ENCODE data around the gene MEGF11.

MEGF11 gene

DNA sequence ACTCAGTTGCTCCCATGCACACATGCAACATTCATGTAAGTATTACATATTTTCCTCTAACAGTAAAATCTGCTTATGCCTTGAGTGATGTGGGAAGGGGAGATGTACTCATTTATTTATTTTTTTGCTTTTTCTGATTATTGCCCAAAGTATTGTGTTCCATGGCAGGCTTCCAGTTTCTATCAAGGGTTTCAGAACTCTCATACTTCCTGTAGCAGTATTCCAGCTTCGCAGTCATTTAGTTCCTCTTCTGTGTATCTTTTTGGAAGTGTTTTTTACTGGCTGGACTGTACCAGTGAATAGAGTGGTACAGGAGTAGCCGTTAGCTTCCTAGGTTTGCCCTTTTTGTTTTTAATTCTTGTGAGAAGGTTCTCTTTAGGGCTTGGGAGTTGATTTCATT is 357.3 kb downstream of the MEGF11 start (continued):
- TF ChIP-seq, protein P1, sequence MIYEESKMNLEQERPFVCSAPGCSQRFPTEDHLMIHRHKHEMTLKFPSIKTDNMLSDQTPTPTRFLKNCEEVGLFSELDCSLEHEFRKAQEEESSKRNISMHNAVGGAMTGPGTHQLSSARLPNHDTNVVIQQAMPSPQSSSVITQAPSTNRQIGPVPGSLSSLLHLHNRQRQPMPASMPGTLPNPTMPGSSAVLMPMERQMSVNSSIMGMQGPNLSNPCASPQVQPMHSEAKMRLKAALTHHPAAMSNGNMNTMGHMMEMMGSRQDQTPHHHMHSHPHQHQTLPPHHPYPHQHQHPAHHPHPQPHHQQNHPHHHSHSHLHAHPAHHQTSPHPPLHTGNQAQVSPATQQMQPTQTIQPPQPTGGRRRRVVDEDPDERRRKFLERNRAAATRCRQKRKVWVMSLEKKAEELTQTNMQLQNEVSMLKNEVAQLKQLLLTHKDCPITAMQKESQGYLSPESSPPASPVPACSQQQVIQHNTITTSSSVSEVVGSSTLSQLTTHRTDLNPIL (CRISPR knock-in tag; IDR thresholded peaks at IDR 0.05; ENCODE audit: low read depth): no peak
- TF ChIP-seq PPARA (CRISPR knock-in tag; IDR thresholded peaks at IDR 0.05; ENCODE audit: borderline replicate concordance) (no peak), BACH2 (CRISPR knock-in tag; IDR thresholded peaks at IDR 0.05; ENCODE audit: borderline replicate concordance) (no peak)

DNA sequence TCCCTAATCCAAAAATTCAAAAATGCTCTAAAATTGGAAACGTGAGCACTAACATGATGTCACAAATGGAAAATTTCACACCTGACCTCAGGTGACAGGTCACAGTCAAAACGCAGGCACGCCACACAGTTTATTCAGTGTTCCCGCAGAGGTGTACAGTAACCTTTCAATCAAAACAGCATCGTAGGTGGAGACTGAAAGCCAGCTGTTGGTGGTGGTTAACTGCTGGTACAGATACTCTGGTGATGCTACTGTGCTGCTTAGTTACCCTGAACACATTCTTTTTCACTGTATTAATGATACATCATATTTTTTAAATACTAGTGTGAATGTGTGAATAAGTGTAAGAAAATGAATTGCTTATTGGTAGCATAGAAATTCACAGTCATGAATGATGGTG is 360.5 kb downstream of the MEGF11 start:
- TF ChIP-seq OSR1 (CRISPR knock-in tag; IDR thresholded peaks at IDR 0.05) (no peak), ZFP3 (CRISPR knock-in tag; IDR thresholded peaks at IDR 0.05) (no peak), TOX (CRISPR knock-in tag; IDR thresholded peaks at IDR 0.05; ENCODE audit: borderline replicate concordance) (no peak), ZNF70 (CRISPR knock-in tag; IDR thresholded peaks at IDR 0.05) (no peak), ISL1 (CRISPR knock-in tag; IDR thresholded peaks at IDR 0.05) (no peak), TCF4 (CRISPR knock-in tag; IDR thresholded peaks at IDR 0.05; ENCODE audit: borderline replicate concordance) (no peak), ARNTL (CRISPR knock-in tag; IDR thresholded peaks at IDR 0.05; ENCODE audit: borderline replicate concordance, low read depth) (no peak), ZNF8 (CRISPR knock-in tag; IDR thresholded peaks at IDR 0.05) (no peak), ZC3H10 (CRISPR knock-in tag; IDR thresholded peaks at IDR 0.05) (no peak), BACH2 (CRISPR knock-in tag; IDR thresholded peaks at IDR 0.05; ENCODE audit: borderline replicate concordance) (no peak), SNAI2 (CRISPR knock-in tag; IDR thresholded peaks at IDR 0.05) (no peak), CSDC2 (CRISPR knock-in tag; IDR thresholded peaks at IDR 0.05) (no peak), RARB (CRISPR knock-in tag; IDR thresholded peaks at IDR 0.05) (no peak), GLIS3 (CRISPR knock-in tag; IDR thresholded peaks at IDR 0.05) (no peak), ZNF565 (CRISPR knock-in tag; conservative IDR thresholded peaks at IDR 0.05; ENCODE audit: low read depth) (no peak), ZFP30 (CRISPR knock-in tag; IDR thresholded peaks at IDR 0.05) (no peak)
- TF ChIP-seq, protein P2, sequence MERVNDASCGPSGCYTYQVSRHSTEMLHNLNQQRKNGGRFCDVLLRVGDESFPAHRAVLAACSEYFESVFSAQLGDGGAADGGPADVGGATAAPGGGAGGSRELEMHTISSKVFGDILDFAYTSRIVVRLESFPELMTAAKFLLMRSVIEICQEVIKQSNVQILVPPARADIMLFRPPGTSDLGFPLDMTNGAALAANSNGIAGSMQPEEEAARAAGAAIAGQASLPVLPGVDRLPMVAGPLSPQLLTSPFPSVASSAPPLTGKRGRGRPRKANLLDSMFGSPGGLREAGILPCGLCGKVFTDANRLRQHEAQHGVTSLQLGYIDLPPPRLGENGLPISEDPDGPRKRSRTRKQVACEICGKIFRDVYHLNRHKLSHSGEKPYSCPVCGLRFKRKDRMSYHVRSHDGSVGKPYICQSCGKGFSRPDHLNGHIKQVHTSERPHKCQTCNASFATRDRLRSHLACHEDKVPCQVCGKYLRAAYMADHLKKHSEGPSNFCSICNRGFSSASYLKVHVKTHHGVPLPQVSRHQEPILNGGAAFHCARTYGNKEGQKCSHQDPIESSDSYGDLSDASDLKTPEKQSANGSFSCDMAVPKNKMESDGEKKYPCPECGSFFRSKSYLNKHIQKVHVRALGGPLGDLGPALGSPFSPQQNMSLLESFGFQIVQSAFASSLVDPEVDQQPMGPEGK (CRISPR knock-in tag; IDR thresholded peaks at IDR 0.05; ENCODE audit: borderline replicate concordance): no peak
- TF ChIP-seq, protein P3, sequence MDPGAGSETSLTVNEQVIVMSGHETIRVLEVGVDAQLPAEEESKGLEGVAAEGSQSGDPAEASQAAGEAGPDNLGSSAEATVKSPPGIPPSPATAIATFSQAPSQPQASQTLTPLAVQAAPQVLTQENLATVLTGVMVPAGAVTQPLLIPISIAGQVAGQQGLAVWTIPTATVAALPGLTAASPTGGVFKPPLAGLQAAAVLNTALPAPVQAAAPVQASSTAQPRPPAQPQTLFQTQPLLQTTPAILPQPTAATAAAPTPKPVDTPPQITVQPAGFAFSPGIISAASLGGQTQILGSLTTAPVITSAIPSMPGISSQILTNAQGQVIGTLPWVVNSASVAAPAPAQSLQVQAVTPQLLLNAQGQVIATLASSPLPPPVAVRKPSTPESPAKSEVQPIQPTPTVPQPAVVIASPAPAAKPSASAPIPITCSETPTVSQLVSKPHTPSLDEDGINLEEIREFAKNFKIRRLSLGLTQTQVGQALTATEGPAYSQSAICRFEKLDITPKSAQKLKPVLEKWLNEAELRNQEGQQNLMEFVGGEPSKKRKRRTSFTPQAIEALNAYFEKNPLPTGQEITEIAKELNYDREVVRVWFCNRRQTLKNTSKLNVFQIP (CRISPR knock-in tag; IDR thresholded peaks at IDR 0.05; ENCODE audit: borderline replicate concordance, low read depth): no peak
- TF ChIP-seq, protein P4, sequence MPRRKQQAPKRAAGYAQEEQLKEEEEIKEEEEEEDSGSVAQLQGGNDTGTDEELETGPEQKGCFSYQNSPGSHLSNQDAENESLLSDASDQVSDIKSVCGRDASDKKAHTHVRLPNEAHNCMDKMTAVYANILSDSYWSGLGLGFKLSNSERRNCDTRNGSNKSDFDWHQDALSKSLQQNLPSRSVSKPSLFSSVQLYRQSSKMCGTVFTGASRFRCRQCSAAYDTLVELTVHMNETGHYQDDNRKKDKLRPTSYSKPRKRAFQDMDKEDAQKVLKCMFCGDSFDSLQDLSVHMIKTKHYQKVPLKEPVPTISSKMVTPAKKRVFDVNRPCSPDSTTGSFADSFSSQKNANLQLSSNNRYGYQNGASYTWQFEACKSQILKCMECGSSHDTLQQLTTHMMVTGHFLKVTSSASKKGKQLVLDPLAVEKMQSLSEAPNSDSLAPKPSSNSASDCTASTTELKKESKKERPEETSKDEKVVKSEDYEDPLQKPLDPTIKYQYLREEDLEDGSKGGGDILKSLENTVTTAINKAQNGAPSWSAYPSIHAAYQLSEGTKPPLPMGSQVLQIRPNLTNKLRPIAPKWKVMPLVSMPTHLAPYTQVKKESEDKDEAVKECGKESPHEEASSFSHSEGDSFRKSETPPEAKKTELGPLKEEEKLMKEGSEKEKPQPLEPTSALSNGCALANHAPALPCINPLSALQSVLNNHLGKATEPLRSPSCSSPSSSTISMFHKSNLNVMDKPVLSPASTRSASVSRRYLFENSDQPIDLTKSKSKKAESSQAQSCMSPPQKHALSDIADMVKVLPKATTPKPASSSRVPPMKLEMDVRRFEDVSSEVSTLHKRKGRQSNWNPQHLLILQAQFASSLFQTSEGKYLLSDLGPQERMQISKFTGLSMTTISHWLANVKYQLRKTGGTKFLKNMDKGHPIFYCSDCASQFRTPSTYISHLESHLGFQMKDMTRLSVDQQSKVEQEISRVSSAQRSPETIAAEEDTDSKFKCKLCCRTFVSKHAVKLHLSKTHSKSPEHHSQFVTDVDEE (CRISPR knock-in tag; IDR thresholded peaks at IDR 0.05): no peak
- TF ChIP-seq, protein P5, sequence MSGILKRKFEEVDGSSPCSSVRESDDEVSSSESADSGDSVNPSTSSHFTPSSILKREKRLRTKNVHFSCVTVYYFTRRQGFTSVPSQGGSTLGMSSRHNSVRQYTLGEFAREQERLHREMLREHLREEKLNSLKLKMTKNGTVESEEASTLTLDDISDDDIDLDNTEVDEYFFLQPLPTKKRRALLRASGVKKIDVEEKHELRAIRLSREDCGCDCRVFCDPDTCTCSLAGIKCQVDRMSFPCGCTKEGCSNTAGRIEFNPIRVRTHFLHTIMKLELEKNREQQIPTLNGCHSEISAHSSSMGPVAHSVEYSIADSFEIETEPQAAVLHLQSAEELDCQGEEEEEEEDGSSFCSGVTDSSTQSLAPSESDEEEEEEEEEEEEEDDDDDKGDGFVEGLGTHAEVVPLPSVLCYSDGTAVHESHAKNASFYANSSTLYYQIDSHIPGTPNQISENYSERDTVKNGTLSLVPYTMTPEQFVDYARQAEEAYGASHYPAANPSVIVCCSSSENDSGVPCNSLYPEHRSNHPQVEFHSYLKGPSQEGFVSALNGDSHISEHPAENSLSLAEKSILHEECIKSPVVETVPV (CRISPR knock-in tag; IDR thresholded peaks at IDR 0.05): no peak
- ATAC-seq: no peak

DNA sequence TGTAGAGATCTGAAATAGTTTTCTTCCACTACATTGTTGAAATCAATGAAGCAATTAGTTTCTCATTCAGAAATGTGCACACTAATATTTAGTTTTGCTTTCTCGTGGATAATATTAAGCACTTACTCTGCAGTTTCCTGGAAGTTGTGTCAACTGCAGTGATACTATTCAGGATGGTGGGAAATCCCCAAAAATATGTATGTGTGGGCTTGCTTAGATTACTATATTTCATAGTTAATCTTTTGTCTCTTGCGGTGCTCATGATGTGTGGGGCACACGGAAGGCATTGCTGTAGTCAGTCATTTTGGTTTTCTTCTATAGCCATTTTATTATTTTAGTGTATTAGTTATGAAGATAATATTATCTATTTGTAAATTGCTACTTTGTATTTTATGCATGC is 364.6 kb downstream of the MEGF11 start:
- no peak for ATAC-seq
- no peak for TF ChIP-seq ZFP3 (CRISPR knock-in tag; IDR thresholded peaks at IDR 0.05)
- no peak for TF ChIP-seq ZNF70 (CRISPR knock-in tag; IDR thresholded peaks at IDR 0.05)
- TF ChIP-seq, protein P4 (CRISPR knock-in tag; IDR thresholded peaks at IDR 0.05): no peak
- no peak for TF ChIP-seq ZNF8 (CRISPR knock-in tag; IDR thresholded peaks at IDR 0.05)
- TF ChIP-seq, protein P5 (CRISPR knock-in tag; IDR thresholded peaks at IDR 0.05): no peak
- TF ChIP-seq SNAI2 (CRISPR knock-in tag; IDR thresholded peaks at IDR 0.05): no peak
- TF ChIP-seq ESRRG (CRISPR knock-in tag; IDR thresholded peaks at IDR 0.05): no peak
- no peak for TF ChIP-seq ZFP30 (CRISPR knock-in tag; IDR thresholded peaks at IDR 0.05)
- no peak for TF ChIP-seq CSDC2 (CRISPR knock-in tag; IDR thresholded peaks at IDR 0.05)
- TF ChIP-seq, protein P2 (CRISPR knock-in tag; IDR thresholded peaks at IDR 0.05; ENCODE audit: borderline replicate concordance): no peak
- TF ChIP-seq RARB (CRISPR knock-in tag; IDR thresholded peaks at IDR 0.05): no peak
